Aorta (tissue), 5 donors: Measurements from ENCODE around the gene NFILZ. TPM values are rescaled to one million over a fixed set of nuclear protein-coding genes. Genes with fewer than 3 reads are reported as not detected.

ENCODE experiments used
- ATAC-seq: fragments of 200-7000 bp; cut with Tn5 transposase; one replicate; pipeline ENCODE4 v1.9.1; 2022; ENCODE audit warnings: moderate library complexity; ENCODE audit not compliant: low FRiP score
- DNase-seq, 2 donors: peaks; one replicate each; pipeline ENCODE4 v3.0.0-alpha.2; 2020
- H3K27ac ChIP-seq, 2 donors: one replicate each; pipeline ENCODE4 v1.5.1; 2013; ENCODE audit warnings: low read length in 2 of 2, mild to moderate bottlenecking in 2 of 2, moderate library complexity in 2 of 2, control low read depth in 1 of 2, inconsistent platforms in 1 of 2, low read depth in 1 of 2
- H3K27me3 ChIP-seq, 2 donors: one replicate each; pipeline ENCODE4 v1.6.1; 2013; ENCODE audit warnings: control low read depth in 1 of 2, low read length in 1 of 2, mild to moderate bottlenecking in 1 of 2, moderate library complexity in 1 of 2; ENCODE audit not compliant: insufficient read depth in 2 of 2, control insufficient read depth in 1 of 2
- H3K36me3 ChIP-seq, 2 donors: one replicate each; pipeline ENCODE4 v1.6.1; 2013; ENCODE audit warnings: control low read depth in 1 of 2, low read length in 1 of 2, mild to moderate bottlenecking in 1 of 2; ENCODE audit not compliant: insufficient read depth in 2 of 2, control insufficient read depth in 1 of 2
- H3K4me1 ChIP-seq, 2 donors: one replicate each; pipeline ENCODE4 v1.6.1; 2013; ENCODE audit warnings: low read length in 2 of 2, control low read depth in 1 of 2, mild to moderate bottlenecking in 1 of 2, moderate library complexity in 1 of 2; ENCODE audit not compliant: insufficient read depth in 2 of 2, control insufficient read depth in 1 of 2
- H3K4me3 ChIP-seq, 2 donors: one replicate each; pipeline ENCODE4 v1.5.1; 2013; ENCODE audit warnings: low read length in 2 of 2, control low read depth in 1 of 2, mild to moderate bottlenecking in 1 of 2
- H3K9me3 ChIP-seq: one replicate; pipeline ENCODE4 v1.6.1; 2013; ENCODE audit warnings: mild to moderate bottlenecking, low read length; ENCODE audit not compliant: control insufficient read depth
- WGBS, 2 donors: extraction: QIAGEN DNeasy Blood & Tissue Kit; methylation state at CpG; one replicate each; pipeline ENCODE4 v1.1.7; 2013; 5-methylcytosine and 5-hydroxymethylcytosine counted together
- intact Hi-C, 2 donors: fragments of 100-400 bp; cut with DNase I; formaldehyde crosslinking; loops; one replicate each; pipeline versions ENCODE4 v1.14.2 to v1.15.0; 2022
- polyA plus RNA-seq, 2 donors: library from polyadenylated mRNA; stranded (reverse); fragments of 200-250 nt; gene quantifications; one replicate each; pipeline ENCODE4 v1.2.3, GENCODE V29; 2013
- total RNA-seq, 2 donors: library from RNA; stranded (reverse); fragmentation: NEBNext Ultra II Directional; extraction: Animal tissue kit (Norgen Biotek cat#: 25700); gene quantifications; one replicate each; pipeline ENCODE4 v1.2.1, GENCODE V29; 2021
- donor health status: healthy with polysubstance abuse.
- donor health status: Bipolar disorder and iron deficiency.
- donor health status: DM: no; HTN: no; CAD: no.
- donor health status: DM: no; HTN: no; CAD: no.
- donor health status: DM: yes; HTN: yes; CAD: no.

Gene NFILZ
- total and polyA plus RNA-seq, 4 donors, result not detected

- WGBS, 2 donors, result 38 to 43% methylated on average over 22 of the region's 22 CpGs
- Histone ChIP-seq H3K4me1 (no peaks in the 10 kb centered on the region), H3K27me3 (no peaks in the 10 kb centered on the region), H3K36me3 (no peaks in the 10 kb centered on the region), H3K9me3 (no peaks in the 10 kb centered on the region), H3K4me3 (no peak overlapping the region), H3K27ac (no peak overlapping the region)
- no peak for ATAC-seq
- DNase-seq, result peak; percentile 67 to 72
- intact Hi-C loops, result no loop called here
Observed at GRCh38 chr19:8663920-8664670, 33.7 kb downstream of the NFILZ start.

GRCh38 chr19:8664671-8665057 lies 34.2 kb downstream of the NFILZ start:
- H3K36me3 ChIP-seq, result no peaks in the 10 kb centered on the region
- intact Hi-C loops, result no loop called here
- no peak for DNase-seq
- no peak overlapping the region for H3K4me3 ChIP-seq
- H3K9me3 ChIP-seq, result no peaks in the 10 kb centered on the region
- H3K27me3 ChIP-seq, result no peaks in the 10 kb centered on the region
- no peak for ATAC-seq
- no peaks in the 10 kb centered on the region for H3K4me1 ChIP-seq
- WGBS, 2 donors, result 60 to 62% methylated on average over 4 of the region's 4 CpGs
- no peak overlapping the region for H3K27ac ChIP-seq

GRCh38 chr19:8665468-8666213 lies 35.2 kb downstream of the NFILZ start:
- Histone ChIP-seq H3K4me3 (no peak overlapping the region), H3K36me3 (no peaks in the 10 kb centered on the region), H3K27ac (no peak overlapping the region), H3K4me1 (no peaks in the 10 kb centered on the region), H3K27me3 (no peaks in the 10 kb centered on the region), H3K9me3 (no peaks in the 10 kb centered on the region)
- 68% methylated on average over 3 of the region's 3 CpGs for WGBS, 2 donors
- no peak for ATAC-seq
- intact Hi-C loops, result no loop called here
- no peak for DNase-seq

- H3K4me3 ChIP-seq, result no peak overlapping the region
- no peaks in the 10 kb centered on the region for H3K4me1 ChIP-seq
- peak in 1 of 2 donors; percentile 25 for DNase-seq
- H3K9me3 ChIP-seq, result no peaks in the 10 kb centered on the region
- H3K36me3 ChIP-seq, result no peaks in the 10 kb centered on the region
- no peak overlapping the region for H3K27ac ChIP-seq
- no peak for ATAC-seq
- no peaks in the 10 kb centered on the region for H3K27me3 ChIP-seq
- intact Hi-C loops, result no loop called here
- 77 to 79% methylated on average over 9 of the region's 9 CpGs for WGBS, 2 donors
Observed at GRCh38 chr19:8666814-8667405, 36.5 kb downstream of the NFILZ start.

GRCh38 chr19:8673276-8673891 lies 43.0 kb downstream of the NFILZ start:
- DNase-seq, result peak in 1 of 2 donors; percentile 71
- Histone ChIP-seq H3K27ac (no peak overlapping the region), H3K9me3 (no peaks in the 10 kb centered on the region), H3K36me3 (no peaks in the 10 kb centered on the region), H3K4me1 (no peaks in the 10 kb centered on the region), H3K4me3 (no peak overlapping the region), H3K27me3 (no peaks in the 10 kb centered on the region)
- ATAC-seq, result no peak
- 74 to 75% methylated on average over 6 of the region's 6 CpGs for WGBS, 2 donors
- intact Hi-C loops, result no loop called here

- intact Hi-C loops, result no loop called here
- Histone ChIP-seq H3K36me3 (no peaks in the 10 kb centered on the region), H3K27ac (no peak overlapping the region), H3K27me3 (no peaks in the 10 kb centered on the region), H3K9me3 (no peaks in the 10 kb centered on the region), H3K4me3 (no peak overlapping the region), H3K4me1 (no peaks in the 10 kb centered on the region)
- ATAC-seq (no peak), DNase-seq (no peak)
- WGBS, 2 donors, result 76 to 89% methylated on average over 3 of the region's 3 CpGs
Observed at GRCh38 chr19:8675066-8675465, 44.6 kb downstream of the NFILZ start.

- no peak overlapping the region for H3K4me3 ChIP-seq
- intact Hi-C loops, result no loop called here
- H3K9me3 ChIP-seq, result peaks cover 1% of the 10 kb centered on the region
- H3K27me3 ChIP-seq, result no peaks in the 10 kb centered on the region
- no peaks in the 10 kb centered on the region for H3K36me3 ChIP-seq
- ATAC-seq (no peak), DNase-seq (no peak)
- H3K4me1 ChIP-seq, result no peaks in the 10 kb centered on the region
- no peak overlapping the region for H3K27ac ChIP-seq
Observed at GRCh38 chr19:8678244-8678807, 47.9 kb downstream of the NFILZ start.
